GM19099 (cell line): ENCODE results near the gene PPDPF.

Experiments used
- POLR2A ChIP-seq: IDR thresholded peaks from 3 replicates; pipeline ENCODE4 v1.6.1; 2011; ENCODE audit warnings: low read depth; ENCODE audit not compliant: insufficient read length; ENCODE audit errors: extremely low read depth

The PPDPF gene

GRCh38 chr20:63521602-63522001 is 1.0 kb downstream of the PPDPF start:
- TF ChIP-seq POLR2A: no peak

- no peak for TF ChIP-seq POLR2A
Measured at GRCh38 chr20:63522091-63522868, 1.7 kb downstream of the PPDPF start.

GRCh38 chr20:63522981-63523611 is 2.5 kb downstream of the PPDPF start:
- no peak for TF ChIP-seq POLR2A

GRCh38 chr20:63525185-63525584 is 4.6 kb downstream of the PPDPF start:
- no peak for TF ChIP-seq POLR2A

- no peak for TF ChIP-seq POLR2A
Measured at GRCh38 chr20:63525971-63526370, 5.4 kb downstream of the PPDPF start.

GRCh38 chr20:63527184-63527583 is 6.6 kb downstream of the PPDPF start:
- TF ChIP-seq POLR2A: no peak

GRCh38 chr20:63529180-63529860 is 8.8 kb downstream of the PPDPF start:
- TF ChIP-seq POLR2A: no peak

- TF ChIP-seq POLR2A: no peak
Measured at GRCh38 chr20:63529861-63530787, 9.6 kb downstream of the PPDPF start.

- no peak for TF ChIP-seq POLR2A
Measured at GRCh38 chr20:63530788-63531160, 10.2 kb downstream of the PPDPF start.

GRCh38 chr20:63531686-63532448 is 11.3 kb downstream of the PPDPF start:
- no peak for TF ChIP-seq POLR2A

- no peak for TF ChIP-seq POLR2A
Measured at GRCh38 chr20:63532449-63532971, 11.9 kb downstream of the PPDPF start.

- TF ChIP-seq POLR2A: no peak
Measured at GRCh38 chr20:63533388-63533787, 12.8 kb downstream of the PPDPF start.

- no peak for TF ChIP-seq POLR2A
Measured at GRCh38 chr20:63533871-63534393, 13.4 kb downstream of the PPDPF start.

GRCh38 chr20:63534427-63534830 is 13.9 kb downstream of the PPDPF start:
- no peak for TF ChIP-seq POLR2A
